ENCODE data around the gene ZSWIM9.

DNA sequence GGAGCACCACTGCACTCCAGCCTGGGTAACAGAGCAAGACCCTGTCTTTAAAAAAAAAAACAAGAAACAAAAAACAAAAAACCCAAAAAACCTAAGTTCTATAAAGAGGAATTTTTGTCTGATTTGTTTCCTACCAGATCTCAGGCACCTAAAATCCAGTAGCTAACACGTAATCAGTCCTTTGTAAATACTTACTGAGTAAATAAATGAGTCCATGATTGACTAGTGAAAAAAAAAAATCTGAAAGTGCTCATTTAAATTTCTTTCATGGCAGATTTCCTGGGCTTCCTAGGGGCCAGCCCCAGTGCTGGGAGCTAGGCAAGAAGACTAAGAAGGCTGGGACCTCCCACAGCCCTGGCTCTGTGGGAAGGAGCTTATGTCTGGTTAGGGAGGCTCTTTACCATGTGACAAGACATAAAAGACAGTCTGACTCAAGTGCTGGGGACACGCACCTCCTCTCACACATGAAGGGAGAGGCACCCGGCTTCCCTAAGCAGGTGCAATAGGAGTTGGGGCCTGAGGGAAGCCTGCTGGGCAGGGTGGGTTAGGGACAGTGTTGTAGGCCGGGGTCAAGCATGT, 22.8 kb upstream of the ZSWIM9 start:
- no peak for TF ChIP-seq CTCF (IDR thresholded peaks at IDR 0.05 in 8 of 11, conservative IDR thresholded peaks at IDR 0.05 in 3 of 11)
- no peak for TF ChIP-seq POLR2A (IDR thresholded peaks at IDR 0.05)
